HTR-8/SVneo (cell line): ENCODE measurements around the gene FCN1.

Experiments
- DNase-seq: peaks from one replicate; pipeline ENCODE4 v3.0.0; 2011; ENCODE audit warnings: low spot score, mixed read lengths; ENCODE audit not compliant: insufficient read length
- FAIRE-seq: peaks from 2 replicates; lab custom pipeline; 2011; peaks lifted over from hg19 to GRCh38; lab: Jason Lieb, UNC

The FCN1 gene

DNA sequence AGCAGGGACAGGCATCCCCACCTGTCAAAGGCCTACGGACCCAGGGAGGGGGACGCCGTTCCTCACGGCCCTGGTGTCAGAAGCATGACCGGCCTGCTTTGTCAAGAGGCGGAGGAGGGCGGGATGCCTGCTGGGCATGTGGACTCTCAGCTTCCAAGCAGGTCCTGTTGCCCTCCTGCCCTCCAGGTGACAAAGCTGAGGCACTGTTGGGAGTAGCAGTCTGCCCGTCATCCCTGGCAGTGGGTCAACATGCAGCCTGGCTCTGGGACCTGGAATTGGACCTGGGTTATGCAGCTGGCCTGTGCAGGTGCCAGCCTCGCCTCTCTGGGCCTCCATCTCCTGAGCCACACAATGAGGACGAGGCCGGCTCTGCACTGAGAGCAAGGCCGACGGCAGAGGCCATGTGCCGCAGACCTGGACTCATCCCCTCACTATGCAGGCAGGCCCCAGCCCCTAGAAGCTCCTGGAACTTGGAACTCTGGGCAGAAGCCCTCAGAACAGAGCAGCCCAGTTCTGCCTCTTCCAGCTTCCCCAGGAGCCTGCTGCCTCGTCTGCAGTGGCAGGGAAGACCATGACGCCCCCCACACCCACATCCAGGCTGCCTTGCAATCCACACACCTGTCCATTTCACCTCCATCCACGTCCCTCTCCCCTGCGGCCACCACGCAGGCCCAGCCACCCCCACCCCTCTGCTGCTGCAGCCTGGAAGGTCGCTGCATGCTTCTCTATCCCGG is 20.8 kb upstream of the FCN1 start:
- no peak for DNase-seq

DNA sequence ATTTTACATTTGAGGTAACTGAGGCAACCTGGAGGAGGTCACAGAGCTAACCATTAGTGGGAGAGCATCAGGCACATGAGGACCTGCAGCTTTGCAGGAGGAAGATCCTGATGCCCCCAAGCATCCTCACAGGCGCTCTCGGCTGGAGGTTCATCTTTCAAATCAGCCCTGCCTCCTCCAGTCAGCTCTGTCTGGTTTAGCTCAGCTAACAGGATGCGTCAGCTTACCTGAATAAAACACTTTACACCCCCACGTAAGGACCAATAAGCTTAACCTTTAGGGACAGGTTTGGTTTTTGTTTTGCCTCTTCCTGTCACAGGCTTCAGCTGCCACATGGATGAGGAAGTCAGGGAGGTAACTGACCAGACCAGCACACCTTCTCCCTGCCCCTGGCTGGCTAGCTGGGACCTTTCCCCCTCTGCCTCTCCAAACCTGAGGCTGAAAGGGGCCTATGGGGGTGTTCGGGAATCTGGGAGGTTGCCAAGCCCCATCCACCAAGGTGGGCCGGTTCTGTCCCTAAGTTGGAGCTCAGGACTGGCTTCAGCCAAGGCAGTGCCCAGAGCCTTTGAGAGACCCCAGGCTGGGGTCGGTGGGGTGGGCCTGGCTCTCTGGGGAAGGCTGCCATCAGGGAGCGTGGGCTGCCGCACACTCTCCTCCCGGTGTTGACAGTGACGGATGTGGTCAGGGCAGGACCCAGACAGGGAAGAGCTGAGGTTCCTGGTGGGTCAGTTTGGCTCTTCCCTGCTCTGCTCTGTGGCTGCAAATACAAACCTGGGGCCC is 20.0 kb upstream of the FCN1 start:
- no peak for FAIRE-seq

More for the DNA sequence above, 20.8 kb upstream of the FCN1 start:
- no peak for FAIRE-seq

DNA sequence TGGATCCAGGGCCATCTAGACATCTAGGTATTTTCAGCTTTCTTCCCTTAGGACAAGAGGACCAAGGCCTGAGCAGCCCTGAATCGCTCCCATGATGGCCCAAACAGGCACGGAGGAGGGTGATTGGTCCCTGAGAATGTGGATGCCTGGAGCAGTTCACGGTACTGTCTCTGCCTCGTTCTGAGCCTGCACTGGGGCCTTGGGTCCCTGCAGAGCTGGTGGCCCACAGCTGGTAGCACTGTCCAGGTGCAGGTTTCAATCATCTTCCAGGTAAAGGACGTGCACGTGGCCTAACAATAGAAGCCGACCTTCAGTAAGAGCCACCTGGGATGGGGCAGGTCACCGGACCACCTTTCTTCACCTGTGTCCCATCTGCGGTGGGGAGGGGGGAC is 19.4 kb upstream of the FCN1 start:
- no peak for FAIRE-seq
- no peak for DNase-seq

More for the DNA sequence above, 20.0 kb upstream of the FCN1 start:
- no peak for DNase-seq

DNA sequence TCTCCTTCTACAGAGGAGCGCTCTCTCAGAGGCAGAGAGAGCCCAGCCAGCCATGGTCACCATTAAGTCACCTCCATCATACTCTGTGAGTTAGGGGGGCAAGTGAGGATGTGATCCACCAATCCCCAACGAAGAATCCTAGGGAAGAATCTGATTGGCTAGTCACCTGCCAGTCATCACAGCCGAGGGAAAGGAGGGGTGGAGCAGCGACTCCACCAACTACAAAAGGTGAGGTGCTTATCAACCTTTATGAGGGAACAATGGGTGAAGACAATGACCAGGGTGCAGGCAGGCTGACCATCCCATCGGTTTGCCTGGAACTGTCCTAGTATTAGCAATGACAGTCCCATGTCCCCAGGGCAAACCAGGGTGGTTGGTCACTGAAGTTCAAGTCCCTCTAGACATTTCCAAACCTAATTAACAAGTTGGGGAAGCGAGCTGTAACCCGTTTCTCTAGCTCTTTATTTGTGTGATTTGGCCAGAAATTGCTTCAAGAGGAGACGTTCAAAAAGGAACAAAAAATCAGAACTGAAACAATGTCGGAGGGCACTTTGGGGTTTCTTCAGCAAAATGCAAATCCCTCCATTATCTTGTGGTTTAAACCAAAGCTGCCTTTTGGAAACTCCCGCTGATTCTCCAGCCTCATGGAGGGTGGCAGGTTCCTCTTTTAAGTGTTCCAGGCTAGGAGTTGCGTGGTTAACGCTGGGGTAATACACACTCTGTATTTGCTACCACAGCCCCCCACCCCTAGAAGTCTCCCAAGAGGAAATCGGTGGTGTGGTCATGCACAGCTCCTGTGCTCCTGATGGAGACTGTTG is 18.8 kb upstream of the FCN1 start:
- DNase-seq (no peak), FAIRE-seq (no peak)

DNA sequence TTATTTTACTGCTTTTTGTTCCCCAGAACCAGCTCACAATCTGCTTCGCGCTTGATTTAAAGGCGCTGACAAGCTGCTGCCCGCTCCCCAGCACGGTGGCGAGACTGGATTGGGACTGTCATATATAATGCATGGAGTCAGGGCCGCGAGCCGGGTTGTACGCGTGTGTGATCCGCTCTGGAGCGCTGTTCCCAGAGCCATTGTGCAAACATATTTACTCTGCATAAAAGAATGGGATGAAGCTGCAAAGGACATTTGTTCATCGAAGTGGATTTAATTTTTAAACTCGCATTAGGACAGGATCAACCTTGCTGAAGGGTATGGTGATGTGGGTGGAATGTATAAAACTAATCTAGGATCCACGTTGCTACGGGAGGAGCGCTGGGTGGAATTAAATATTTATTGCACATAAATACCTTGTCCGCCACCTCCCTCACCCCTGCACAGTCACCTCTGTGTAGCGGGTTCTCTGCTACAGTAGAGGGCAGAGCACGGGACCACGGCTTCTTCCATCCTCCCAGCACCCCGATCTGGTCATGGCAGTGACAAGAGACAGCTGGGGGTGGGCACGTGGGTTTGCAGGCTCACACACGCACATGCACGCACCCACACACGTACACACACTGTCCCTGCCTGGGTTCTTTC is 18.1 kb upstream of the FCN1 start:
- FAIRE-seq (no peak), DNase-seq (no peak)

DNA sequence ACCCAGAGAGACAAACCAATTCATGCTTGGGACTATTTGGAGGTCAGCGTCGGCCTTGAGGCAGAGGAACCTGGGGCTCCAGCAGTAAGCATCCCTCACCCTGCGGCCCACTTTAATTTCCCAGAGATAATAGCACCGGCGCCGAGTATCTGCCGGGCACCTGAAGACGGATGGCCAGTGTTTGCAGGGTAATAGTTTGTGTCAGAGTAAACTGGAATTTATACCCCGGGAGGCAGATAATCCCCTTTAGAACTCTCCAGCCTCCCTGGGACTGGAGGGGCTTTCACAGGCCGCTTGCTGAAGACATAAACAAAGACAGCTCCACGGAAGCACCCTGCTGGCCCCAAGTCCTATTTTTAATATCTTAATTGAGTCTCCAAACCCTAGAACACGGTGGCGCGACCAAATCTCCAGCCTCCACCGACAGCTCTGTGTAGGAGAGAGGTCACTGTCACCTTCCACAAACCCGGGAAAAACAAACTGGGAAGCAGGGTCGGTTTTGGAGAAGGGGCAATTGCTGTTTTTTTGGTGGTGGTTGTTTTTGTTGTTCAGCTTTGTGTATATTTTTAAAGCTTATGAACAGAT is 17.4 kb upstream of the FCN1 start:
- no peak for DNase-seq
- FAIRE-seq: no peak

DNA sequence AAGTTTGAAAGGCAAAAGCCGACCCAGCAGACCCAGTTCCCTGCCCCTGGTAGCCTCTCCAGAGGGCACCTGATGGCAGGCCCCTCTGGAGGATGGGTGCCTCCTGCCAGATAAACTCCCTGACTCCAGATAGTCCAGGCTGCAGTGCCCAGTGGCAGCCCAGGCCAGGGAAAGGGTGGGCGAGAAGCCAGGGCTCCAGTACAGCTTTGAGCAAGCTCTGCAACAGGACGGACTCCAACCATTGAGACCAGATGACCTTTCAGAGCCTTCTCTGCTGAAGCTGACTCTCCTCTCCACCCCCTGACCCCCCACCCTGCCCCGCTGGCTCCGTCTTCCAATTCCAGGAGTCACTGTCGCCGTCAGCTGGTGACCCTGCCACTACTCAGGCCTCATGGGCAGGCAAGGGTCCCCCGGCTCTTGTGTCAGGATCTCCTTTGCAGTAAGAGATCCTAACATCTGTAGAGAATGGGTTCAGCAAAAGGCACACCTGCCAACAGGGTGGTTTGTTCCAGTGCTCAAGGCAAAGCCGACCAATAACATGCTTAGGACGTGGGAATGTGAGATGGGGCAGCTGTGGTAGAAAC is 15.5 kb upstream of the FCN1 start:
- no peak for FAIRE-seq
- no peak for DNase-seq

DNA sequence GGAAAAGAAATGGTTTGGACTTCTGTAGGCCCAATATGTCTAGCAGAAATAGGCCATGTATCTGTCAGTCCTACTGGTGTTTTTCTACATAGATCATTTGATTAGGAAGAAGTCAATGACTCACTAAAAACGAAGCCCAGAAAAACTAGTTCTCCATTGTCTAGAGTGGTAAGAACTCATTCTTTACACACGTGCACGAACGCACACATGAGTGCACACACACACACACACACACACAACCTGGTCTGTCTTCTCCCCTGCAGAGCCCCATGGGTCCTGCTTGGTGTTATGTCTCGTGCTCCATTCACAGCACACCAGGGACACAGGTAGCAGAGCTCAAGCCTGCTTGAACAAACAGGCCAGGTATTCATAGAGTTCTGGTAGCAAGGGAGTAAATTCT is 14.9 kb upstream of the FCN1 start:
- no peak for FAIRE-seq
- DNase-seq: no peak

DNA sequence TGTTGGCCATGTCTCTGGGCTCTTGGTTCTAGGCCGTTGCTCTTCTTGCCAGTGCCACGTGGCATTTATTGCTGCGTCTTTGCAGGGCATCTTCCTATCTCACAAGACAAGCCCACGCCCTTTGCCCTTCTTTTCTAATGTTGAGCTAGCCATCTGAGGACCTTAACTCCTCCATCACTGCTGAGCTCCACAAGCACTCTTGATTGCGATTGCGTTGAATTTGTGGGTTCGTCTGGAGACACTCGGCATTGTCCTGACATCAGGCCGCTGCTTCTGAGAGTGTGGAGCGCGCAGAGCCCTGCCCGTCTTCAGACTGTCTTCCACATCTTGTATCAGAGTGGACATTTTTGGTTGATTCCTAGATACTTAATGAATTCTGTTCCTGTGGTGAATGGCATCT is 14.5 kb upstream of the FCN1 start:
- DNase-seq (no peak), FAIRE-seq (no peak)

DNA sequence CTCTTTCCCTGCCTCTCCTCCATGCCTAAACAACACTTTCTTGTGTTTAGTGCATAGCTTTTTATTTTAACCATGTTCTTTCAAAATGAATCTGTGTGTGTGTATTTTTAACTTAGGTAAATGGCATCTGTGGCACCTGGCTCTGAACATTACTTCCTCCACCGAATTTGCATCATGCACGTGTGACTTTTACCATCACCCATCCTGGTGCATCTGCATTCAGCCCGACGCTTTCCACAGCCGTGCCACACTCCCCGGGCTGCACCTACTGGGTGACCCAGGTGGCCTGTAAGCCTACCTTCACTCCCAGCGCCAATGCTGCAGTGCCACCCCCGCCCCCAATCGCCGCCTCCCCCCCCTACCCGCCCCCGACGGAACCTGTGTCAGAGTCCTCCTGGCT is 12.7 kb upstream of the FCN1 start:
- DNase-seq: no peak
- FAIRE-seq: no peak

DNA sequence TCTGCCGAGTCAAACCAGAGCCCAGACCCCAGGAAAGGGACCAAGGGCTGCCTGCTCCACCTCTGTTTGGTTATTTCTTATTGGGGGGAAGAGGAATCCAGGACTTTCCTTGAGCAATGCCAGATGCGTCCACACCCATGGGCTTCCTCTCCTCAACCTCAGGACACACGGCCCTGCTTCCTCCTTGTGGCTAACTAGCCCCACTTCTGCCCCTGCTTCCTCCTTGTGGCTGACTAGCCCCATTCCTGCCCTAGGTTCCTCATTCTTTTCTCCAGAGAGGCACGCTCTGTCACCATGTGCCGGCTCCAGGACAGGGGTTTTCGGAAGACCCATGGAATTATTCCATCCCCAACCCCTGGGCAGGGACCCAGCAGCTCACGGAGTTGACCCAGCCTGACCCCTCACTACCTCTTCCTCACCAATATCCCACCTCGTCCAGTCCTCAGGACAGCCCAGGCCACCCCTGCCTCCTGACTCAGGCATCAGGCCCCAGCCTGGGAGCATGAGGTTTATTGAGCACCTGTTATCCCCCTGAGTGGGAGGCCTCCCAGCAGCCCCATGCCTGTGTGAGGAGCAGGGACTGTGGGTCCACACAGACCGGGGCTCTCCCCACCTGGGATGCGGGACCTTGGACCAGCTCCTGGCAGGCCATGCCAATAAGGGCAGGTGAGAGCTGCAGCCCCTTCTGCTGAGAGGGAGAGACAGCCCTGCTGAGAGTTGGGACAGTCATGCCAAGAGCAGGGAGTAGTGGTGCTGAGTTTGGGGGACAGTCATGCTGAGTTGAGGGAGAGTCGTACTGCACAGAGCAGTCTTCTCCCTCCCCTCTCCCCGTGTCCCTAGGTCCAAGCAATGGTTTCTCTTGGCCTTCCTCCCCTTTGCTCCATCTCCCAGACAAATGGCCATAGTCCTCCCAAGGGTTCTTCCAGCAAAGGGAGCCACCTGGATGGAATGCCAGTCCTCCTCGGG is 11.8 kb upstream of the FCN1 start:
- no peak for FAIRE-seq
- no peak for DNase-seq

DNA sequence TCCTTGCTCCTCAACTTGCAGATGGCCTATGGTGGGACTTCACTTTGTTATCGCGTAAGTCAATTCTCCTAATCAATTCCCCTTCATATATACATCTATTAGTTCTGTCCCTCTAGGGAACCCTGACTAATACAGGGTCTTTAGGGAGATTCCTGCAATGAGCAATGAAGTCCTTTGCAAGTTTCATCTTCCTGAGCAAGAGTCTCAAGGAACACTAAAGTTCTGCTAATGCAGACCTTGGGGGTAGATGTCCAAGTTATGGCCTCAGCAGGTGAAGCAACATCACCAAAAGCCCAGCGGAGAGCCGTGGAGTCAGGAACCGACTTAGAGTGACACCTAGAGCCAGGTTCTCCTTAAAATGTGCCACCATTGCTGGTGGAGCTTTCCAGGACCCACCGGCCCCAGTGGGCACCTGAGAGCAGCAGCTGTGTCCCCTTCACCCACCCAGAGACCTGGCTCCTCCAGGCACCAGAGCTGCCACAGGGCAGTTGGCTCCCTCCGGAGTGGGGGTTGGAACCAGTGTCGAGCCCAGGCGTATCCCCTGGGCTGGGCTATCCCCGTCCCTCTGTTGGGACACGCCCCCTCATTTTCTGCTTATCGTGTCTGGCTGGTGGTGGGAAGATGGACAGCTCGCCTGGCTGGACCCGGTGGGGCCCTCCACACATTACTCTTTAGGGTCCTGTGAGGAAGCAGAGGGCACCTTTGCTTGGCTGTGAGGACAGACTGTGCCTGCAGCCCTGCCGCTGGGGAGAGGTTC is 10.9 kb upstream of the FCN1 start:
- FAIRE-seq: no peak
- no peak for DNase-seq

DNA sequence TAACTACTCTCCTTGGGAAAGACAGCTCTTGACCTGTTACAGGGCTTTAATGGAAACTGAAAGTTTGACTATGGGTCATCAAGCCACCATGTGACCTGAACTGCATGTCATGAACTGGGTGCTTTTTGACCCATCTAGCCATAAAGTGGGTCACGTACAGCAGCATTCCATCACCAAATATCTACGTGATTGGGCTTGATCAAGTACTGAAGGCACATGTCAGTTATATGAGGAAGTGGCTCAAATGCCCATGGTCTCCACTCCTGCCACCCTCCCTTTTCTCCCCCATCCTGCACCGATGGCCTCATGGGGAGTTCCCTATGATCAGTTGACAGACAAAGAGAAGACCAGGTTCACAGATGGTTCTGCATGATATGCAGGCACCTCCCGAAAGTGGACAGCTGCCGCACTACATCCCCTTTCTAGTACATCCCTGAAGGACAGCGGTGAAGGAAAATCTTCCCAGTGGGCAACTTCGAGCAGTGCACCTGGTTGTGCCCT is 7.3 kb upstream of the FCN1 start:
- DNase-seq (no peak), FAIRE-seq (no peak)

DNA sequence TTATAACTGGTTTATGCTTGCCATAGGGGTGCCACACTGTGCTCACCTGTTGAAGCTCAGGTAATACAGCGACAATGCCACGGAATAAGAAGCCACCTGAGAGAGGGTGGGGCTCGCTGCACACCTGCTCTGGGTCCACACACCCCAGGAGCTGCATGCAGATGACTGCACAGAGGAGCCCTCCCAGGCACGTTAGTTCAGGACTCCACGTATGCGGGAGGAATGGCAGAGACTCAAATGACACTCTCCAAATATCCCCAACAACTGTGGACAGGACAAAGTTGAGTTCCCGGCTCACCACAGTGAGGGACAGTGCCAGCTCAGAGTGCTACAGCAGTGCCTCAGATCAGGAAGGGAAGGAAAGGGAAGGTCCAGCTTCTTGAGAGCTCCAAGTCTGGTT is 5.8 kb upstream of the FCN1 start:
- no peak for DNase-seq

DNA sequence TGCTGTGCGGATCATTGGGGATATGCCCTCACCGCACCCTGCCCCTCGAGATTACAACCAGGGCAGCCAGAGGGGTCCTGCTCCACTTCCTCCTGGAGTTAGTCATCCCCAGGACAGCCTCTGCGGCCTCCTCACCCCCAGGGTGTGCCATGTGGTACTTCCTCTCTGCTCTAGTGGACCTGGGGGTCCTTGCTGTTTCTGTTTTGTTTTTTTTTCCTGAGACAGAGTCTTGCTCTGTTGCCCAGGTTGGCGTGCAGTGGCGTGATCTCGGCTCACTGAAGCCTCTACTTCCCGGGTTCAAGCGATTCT is 5.2 kb upstream of the FCN1 start:
- no peak for DNase-seq
- FAIRE-seq: no peak

More for the DNA sequence above, 5.8 kb upstream of the FCN1 start:
- no peak for FAIRE-seq

DNA sequence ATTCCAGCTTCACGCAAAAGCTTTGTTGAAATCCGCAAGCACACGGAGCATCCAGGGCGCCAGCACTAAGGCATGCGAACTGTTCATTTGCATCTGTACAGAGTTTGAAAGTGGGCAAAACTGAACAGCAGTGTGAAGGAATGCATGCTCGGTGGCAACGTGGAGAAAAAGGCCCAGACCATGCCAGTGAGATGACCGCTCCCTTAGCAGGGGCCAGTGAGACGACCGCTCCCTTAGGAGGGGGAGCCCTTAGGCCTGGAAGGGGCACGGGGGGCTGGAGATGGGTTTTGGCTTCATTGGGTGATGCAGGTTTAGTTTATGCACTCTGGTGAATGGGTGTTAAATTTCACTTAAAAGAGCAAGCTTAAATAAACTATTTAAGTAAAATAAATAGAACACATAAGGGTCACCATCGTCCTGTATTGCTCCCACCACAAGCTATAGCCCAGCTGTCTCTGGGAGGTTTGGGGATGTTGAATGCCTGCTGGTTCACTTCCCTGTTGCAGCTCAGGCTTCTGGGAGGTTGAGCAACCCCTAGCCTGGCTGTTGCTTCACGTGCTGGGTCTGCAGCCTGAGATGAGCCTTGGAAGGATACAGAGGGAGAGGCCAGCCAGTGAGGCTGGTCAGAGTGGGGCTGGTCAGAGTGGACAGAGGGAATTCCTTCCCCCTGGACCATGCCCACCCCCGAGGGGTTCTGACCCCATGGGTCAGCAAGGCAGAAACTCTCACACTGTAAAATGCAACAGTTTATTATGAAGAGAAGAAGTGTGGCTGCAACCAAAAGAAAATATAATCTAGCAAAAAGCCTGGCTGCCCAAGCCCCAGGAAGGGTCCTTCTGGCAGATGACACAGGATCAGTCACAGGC is 4.6 kb upstream of the FCN1 start:
- DNase-seq: no peak
- FAIRE-seq: no peak

DNA sequence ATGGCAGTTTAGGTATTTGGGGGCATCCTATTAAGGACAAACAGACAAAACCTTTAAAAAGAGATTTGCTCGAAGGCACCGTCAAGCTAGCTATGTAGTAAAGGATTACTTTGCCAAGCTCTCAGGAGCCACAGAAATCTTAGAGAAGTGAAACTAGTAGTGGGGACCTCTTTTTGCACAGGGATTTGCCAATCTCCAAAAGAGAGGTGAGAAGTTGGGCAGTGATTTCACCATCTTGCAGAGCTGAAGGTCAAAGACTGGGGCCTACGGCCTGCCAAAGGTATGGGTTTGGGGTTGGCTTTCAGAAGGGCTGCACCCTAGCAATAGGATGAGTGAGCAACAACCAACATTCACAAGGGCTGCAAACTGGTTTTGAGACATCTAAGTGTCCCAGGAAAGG is 1.6 kb upstream of the FCN1 start:
- FAIRE-seq (no peak), DNase-seq (no peak)
